GM19239 (cell line): ENCODE results near the gene POMGNT2.
"Not testable (repeated sequence)": the region's sequence is repeated elsewhere in the genome, so short reads cannot be mapped to it uniquely, and the experiment has no call there.

Experiments used
- DNase-seq: peaks from one replicate; pipeline ENCODE4 v3.0.0; 2011; ENCODE audit warnings: low spot score; ENCODE audit not compliant: insufficient read length
- FAIRE-seq: peaks from 2 replicates; lab custom pipeline; 2011; peaks lifted over from hg19 to GRCh38; lab: Jason Lieb, UNC

Gene POMGNT2

GRCh38 chr3:43055806-43056770 lies 49.8 kb downstream of the POMGNT2 start:
- no peak for DNase-seq
- no peak for FAIRE-seq

GRCh38 chr3:43055393-43055792 lies 50.5 kb downstream of the POMGNT2 start:
- DNase-seq (no peak), FAIRE-seq (no peak)

GRCh38 chr3:43054754-43055153 lies 51.1 kb downstream of the POMGNT2 start:
- no peak for DNase-seq

GRCh38 chr3:43053291-43053690 lies 52.6 kb downstream of the POMGNT2 start:
- FAIRE-seq (no peak), DNase-seq (no peak)

More at GRCh38 chr3:43054754-43055153, 51.1 kb downstream of the POMGNT2 start:
- FAIRE-seq: no peak

GRCh38 chr3:43048470-43048869 lies 57.4 kb downstream of the POMGNT2 start:
- no peak for FAIRE-seq
- no peak for DNase-seq

- FAIRE-seq: no peak
- DNase-seq: no peak
Observed at GRCh38 chr3:43046583-43046982, 59.3 kb downstream of the POMGNT2 start.

GRCh38 chr3:43045079-43045478 lies 60.8 kb downstream of the POMGNT2 start:
- not testable (repeated sequence) for FAIRE-seq, DNase-seq

GRCh38 chr3:43043793-43044192 lies 62.1 kb downstream of the POMGNT2 start:
- no peak for FAIRE-seq
- DNase-seq: no peak

GRCh38 chr3:43043071-43043766 lies 62.7 kb downstream of the POMGNT2 start:
- FAIRE-seq: no peak

GRCh38 chr3:43041517-43041916 lies 64.4 kb downstream of the POMGNT2 start:
- DNase-seq: no peak
- no peak for FAIRE-seq

More at GRCh38 chr3:43043071-43043766, 62.7 kb downstream of the POMGNT2 start:
- no peak for DNase-seq

GRCh38 chr3:43038010-43038409 lies 67.9 kb downstream of the POMGNT2 start:
- DNase-seq: no peak
- peak; percentile 68 for FAIRE-seq

GRCh38 chr3:43036621-43037423 lies 69.1 kb downstream of the POMGNT2 start:
- DNase-seq (no peak), FAIRE-seq (peak; percentile 56)

- no peak for FAIRE-seq
Observed at GRCh38 chr3:43035801-43036365, 70.0 kb downstream of the POMGNT2 start.

GRCh38 chr3:43034911-43035310 lies 71.0 kb downstream of the POMGNT2 start:
- DNase-seq (no peak), FAIRE-seq (no peak)

More at GRCh38 chr3:43035801-43036365, 70.0 kb downstream of the POMGNT2 start:
- DNase-seq: no peak

GRCh38 chr3:43034200-43034599 lies 71.7 kb downstream of the POMGNT2 start:
- DNase-seq (no peak), FAIRE-seq (no peak)

- DNase-seq: no peak
- FAIRE-seq: no peak
Observed at GRCh38 chr3:43032646-43033628, 72.9 kb downstream of the POMGNT2 start.

GRCh38 chr3:43031889-43032545 lies 73.9 kb downstream of the POMGNT2 start:
- no peak for FAIRE-seq
- no peak for DNase-seq

GRCh38 chr3:43031485-43031884 lies 74.4 kb downstream of the POMGNT2 start:
- DNase-seq (no peak), FAIRE-seq (no peak)
